ENCODE results near the gene CDS1. TPM values are rescaled to one million over a fixed set of nuclear protein-coding genes. Genes with fewer than 3 reads are reported as not detected.

The CDS1 gene
- total and polyA plus RNA-seq, 2 of the 8 experiments (the other 6 are each of a cell fraction or from before 2014, with no cell fraction given), result 8.7 to 13.9 TPM

DNA sequence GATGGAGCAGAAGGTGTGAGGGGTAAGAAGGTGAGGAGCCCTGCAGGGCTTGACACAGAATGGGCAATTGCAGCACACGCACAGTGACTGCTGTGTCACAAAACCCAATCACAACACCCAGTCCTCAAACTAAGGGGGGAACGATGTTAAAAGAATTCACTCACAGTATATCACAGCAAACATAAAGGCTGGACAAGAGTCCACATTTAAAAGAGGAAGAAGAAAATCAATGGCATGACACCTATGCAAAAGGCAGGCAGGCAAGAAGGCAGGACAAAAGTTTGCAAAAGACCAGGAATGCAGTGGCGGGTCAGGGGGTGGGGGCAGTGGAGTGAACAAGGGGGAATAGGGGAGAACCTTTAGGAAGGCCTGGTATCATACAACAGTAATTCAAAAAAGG lies 77.7 kb downstream of the CDS1 start (continued):
- TF ChIP-seq CHD7 (IDR thresholded peaks at IDR 0.05; ENCODE audit: insufficient replicate concordance, low read length) (no peak), GABPA (IDR thresholded peaks at IDR 0.05; ENCODE audit: borderline replicate concordance, insufficient read depth, low read length) (no peak), SIN3A (conservative IDR thresholded peaks at IDR 0.05 in 1 of 2, IDR thresholded peaks at IDR 0.05 in 1 of 2; ENCODE audit: low read depth in 1 of 2, low read length in 2 of 2) (no peak), ASH2L (IDR thresholded peaks at IDR 0.05; ENCODE audit: low read length) (no peak), CTCF (IDR thresholded peaks at IDR 0.05; ENCODE audit: control extremely low read depth in 1 of 3, insufficient read depth in 1 of 3, low read depth in 1 of 3, low read length in 3 of 3) (no peak), POLR2AphosphoS5 (IDR thresholded peaks at IDR 0.05; ENCODE audit: low read depth, low read length) (no peak), PHF8 (conservative IDR thresholded peaks at IDR 0.05; ENCODE audit: low read depth, low read length) (no peak)
- TF ChIP-seq, protein P1, sequence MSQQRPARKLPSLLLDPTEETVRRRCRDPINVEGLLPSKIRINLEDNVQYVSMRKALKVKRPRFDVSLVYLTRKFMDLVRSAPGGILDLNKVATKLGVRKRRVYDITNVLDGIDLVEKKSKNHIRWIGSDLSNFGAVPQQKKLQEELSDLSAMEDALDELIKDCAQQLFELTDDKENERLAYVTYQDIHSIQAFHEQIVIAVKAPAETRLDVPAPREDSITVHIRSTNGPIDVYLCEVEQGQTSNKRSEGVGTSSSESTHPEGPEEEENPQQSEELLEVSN (IDR thresholded peaks at IDR 0.05), result no peak

All from H1 (cell line).